RWPE2 (cell line): ENCODE data around the gene MAEA.

Experiments
- ATAC-seq: fragments of 200-7000 bp; cut with Tn5 transposase; 3 replicates; pipeline ENCODE4 v1.9.1; 2021; ENCODE audit warnings: low read depth
- DNase-seq: peaks from one replicate; pipeline ENCODE4 v3.0.0-alpha.2; 2020; ENCODE audit warnings: low spot score
- H3K27ac ChIP-seq: fragments of 450-650 bp; 2 replicates; pipeline ENCODE4 v1.5.1; 2017; ENCODE audit warnings: mild to moderate bottlenecking; ENCODE audit not compliant: poor library complexity, severe bottlenecking
- H3K27me3 ChIP-seq: fragments of 250-450 bp; sonication (Bioruptor Pico); 2 replicates; pipeline ENCODE4 v1.5.1; 2021; ENCODE audit warnings: mild to moderate bottlenecking, moderate library complexity; ENCODE audit not compliant: insufficient read depth, poor library complexity, severe bottlenecking
- H3K36me3 ChIP-seq: fragments of 250-450 bp; sonication (Bioruptor Pico); 2 replicates; pipeline ENCODE4 v1.5.1; 2020; ENCODE audit warnings: low read depth, mild to moderate bottlenecking, moderate library complexity
- H3K4me1 ChIP-seq: fragments of 250-450 bp; sonication (Bioruptor Pico); 2 replicates; pipeline ENCODE4 v1.5.1; 2021; ENCODE audit warnings: mild to moderate bottlenecking, moderate library complexity; ENCODE audit not compliant: insufficient read depth, poor library complexity, severe bottlenecking
- H3K4me3 ChIP-seq: fragments of 250-450 bp; sonication (Bioruptor Pico); 2 replicates; pipeline ENCODE4 v1.5.1; 2021; ENCODE audit warnings: mild to moderate bottlenecking, moderate library complexity; ENCODE audit not compliant: severe bottlenecking
- H3K9me3 ChIP-seq: fragments of 250-450 bp; sonication (Bioruptor Pico); 2 replicates; pipeline ENCODE4 v1.5.1; 2021; ENCODE audit warnings: mild to moderate bottlenecking, moderate library complexity; ENCODE audit not compliant: severe bottlenecking
- CTCF ChIP-seq: fragments of 450-650 bp; IDR thresholded peaks from one replicate; pipeline ENCODE4 v1.5.1; 2017; ENCODE audit warnings: mild to moderate bottlenecking, moderate library complexity; ENCODE audit not compliant: poor library complexity, severe bottlenecking

Gene MAEA

GRCh38 chr4:1279253-1279652, 10.4 kb upstream of the MAEA start:
- no peak overlapping the region for H3K27ac ChIP-seq
- no peaks in the 10 kb centered on the region for H3K4me1 ChIP-seq
- DNase-seq, result no peak
- H3K36me3 ChIP-seq, result no peaks in the 10 kb centered on the region
- H3K9me3 ChIP-seq, result no peaks in the 10 kb centered on the region
- H3K4me3 ChIP-seq, result no peak overlapping the region
- no peak for TF ChIP-seq CTCF
- ATAC-seq, result no peak
- no peaks in the 10 kb centered on the region for H3K27me3 ChIP-seq

GRCh38 chr4:1283711-1284110, 6.0 kb upstream of the MAEA start:
- DNase-seq, result no peak
- no peak overlapping the region for H3K27ac ChIP-seq
- no peaks in the 10 kb centered on the region for H3K27me3 ChIP-seq
- no peaks in the 10 kb centered on the region for H3K9me3 ChIP-seq
- no peaks in the 10 kb centered on the region for H3K36me3 ChIP-seq
- no peaks in the 10 kb centered on the region for H3K4me1 ChIP-seq
- TF ChIP-seq CTCF, result no peak
- ATAC-seq, result no peak
- no peak overlapping the region for H3K4me3 ChIP-seq

GRCh38 chr4:1285151-1285789, 4.4 kb upstream of the MAEA start:
- no peak overlapping the region for H3K4me3 ChIP-seq

GRCh38 chr4:1285790-1286553, 3.7 kb upstream of the MAEA start:
- DNase-seq (no peak), ATAC-seq (no peak)
- no peak overlapping the region for H3K27ac ChIP-seq
- no peaks in the 10 kb centered on the region for H3K9me3 ChIP-seq
- no peak for TF ChIP-seq CTCF
- H3K4me1 ChIP-seq, result no peaks in the 10 kb centered on the region
- no peak overlapping the region for H3K4me3 ChIP-seq
- no peaks in the 10 kb centered on the region for H3K36me3 ChIP-seq
- H3K27me3 ChIP-seq, result no peaks in the 10 kb centered on the region

More at GRCh38 chr4:1285151-1285789, 4.4 kb upstream of the MAEA start:
- ATAC-seq (no peak), DNase-seq (no peak)
- TF ChIP-seq CTCF, result peak; percentile 2
- no peaks in the 10 kb centered on the region for H3K4me1 ChIP-seq
- no peaks in the 10 kb centered on the region for H3K36me3 ChIP-seq
- H3K27ac ChIP-seq, result no peak overlapping the region
- H3K9me3 ChIP-seq, result no peaks in the 10 kb centered on the region
- no peaks in the 10 kb centered on the region for H3K27me3 ChIP-seq

GRCh38 chr4:1288786-1289185, 905 bp upstream of the MAEA start:
- H3K27me3 ChIP-seq, result no peaks in the 10 kb centered on the region
- DNase-seq (no peak), ATAC-seq (no peak)
- no peak for TF ChIP-seq CTCF
- H3K4me3 ChIP-seq, result peak overlapping the region; percentile 96
- peak overlapping the region; percentile 61 for H3K27ac ChIP-seq
- peaks cover 9% of the 10 kb centered on the region for H3K4me1 ChIP-seq
- peaks cover 12% of the 10 kb centered on the region; the same call in 1 of the 2 replicates for H3K36me3 ChIP-seq
- H3K9me3 ChIP-seq, result no peaks in the 10 kb centered on the region
